Hindlimb muscle (tissue), 1 donor: ENCODE results near the gene GREB1. TPM values are rescaled to one million over a fixed set of nuclear protein-coding genes. Genes with fewer than 3 reads are reported as not detected.
"Not testable (repeated sequence)": the region's sequence is repeated elsewhere in the genome, so short reads cannot be mapped to it uniquely, and the experiment has no call there.

Experiments
- DNase-seq: peaks from one replicate; pipeline ENCODE4 v3.0.0-alpha.2; 2013
- polyA plus RNA-seq: library from polyadenylated mRNA; unstranded; fragments of 120-200 nt; gene quantifications from one replicate; pipeline ENCODE4 v1.2.1, GENCODE V29; 2013; ENCODE audit not compliant: insufficient read length

Gene GREB1
- polyA plus RNA-seq, 1 donor, result 13.8 TPM

DNA sequence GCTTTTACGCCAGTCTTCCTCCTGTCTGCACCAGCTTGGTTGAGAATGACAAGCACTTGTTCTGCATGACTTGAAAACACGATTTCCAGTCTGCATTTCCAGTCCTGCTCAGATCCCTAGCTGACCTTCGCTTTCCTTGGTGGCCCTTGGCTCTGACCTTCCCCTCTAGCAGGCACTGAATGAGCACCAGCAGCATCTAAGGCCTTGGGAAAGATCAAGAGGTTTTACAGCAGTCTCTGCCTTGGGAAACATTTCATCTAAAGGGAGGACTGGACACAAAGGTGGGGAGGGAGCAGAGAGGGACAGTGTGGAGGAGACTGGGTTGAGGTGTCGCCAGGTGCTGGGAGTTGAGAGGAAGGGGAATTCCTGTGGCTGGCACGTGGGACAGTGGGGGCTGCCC lies 105.7 kb downstream of the GREB1 start:
- DNase-seq, result no peak

DNA sequence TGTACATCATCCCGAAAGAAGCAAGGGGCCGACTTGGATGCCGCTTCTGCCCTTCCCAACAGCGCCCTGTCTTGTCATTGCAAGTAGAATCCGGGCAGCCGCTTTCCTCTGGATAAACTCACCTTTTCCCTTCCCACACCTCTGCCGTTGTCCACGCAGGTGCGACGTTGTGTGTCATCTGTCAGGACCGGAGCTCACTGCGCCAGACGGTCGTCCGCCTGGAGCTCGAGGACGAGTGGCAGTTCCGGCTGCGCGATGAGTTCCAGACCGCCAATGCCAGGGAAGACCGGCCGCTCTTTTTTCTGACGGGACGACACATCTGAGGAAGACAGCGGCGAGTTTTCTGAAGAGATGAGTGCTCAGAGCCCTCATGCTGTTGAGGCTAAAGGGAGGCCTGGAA lies 106.3 kb downstream of the GREB1 start:
- no peak for DNase-seq

DNA sequence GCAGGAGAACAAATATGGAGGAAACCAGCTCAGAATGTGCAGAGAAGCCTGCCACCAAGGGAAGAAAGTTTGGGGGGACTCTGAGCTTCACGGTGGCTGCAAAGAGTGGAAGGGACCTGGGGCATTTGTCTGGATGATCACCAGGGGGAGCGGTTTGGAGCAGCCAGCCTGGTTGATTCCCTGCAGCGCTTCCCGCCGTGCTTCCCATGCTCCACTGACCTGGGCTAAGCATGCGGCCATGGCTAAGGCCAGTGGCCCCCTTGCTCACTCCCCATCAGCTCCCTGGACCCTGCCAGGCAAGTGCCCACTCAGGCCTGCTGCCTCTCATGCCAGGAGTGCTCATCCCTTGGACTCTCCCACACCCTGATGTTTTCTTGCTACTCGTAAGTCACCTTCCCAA lies 109.1 kb downstream of the GREB1 start:
- no peak for DNase-seq

DNA sequence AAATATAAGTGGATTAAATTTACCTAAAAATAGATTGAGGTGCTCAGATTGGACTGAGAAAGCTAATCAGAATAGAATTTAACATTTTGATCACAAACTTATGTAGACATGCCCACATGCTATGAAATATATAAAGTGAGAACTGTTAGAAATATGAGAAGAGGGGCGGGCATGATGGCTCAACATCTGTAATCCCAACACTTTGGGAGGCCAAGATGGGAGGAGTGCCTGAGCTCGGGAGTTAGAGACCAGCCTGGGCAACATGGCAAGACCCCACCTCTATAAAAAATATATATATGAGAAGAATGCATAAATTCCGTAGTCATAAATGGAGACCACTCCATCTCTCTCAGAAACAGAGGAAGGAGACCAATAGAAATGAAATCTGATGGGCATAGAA lies 110.4 kb downstream of the GREB1 start:
- DNase-seq, result no peak

DNA sequence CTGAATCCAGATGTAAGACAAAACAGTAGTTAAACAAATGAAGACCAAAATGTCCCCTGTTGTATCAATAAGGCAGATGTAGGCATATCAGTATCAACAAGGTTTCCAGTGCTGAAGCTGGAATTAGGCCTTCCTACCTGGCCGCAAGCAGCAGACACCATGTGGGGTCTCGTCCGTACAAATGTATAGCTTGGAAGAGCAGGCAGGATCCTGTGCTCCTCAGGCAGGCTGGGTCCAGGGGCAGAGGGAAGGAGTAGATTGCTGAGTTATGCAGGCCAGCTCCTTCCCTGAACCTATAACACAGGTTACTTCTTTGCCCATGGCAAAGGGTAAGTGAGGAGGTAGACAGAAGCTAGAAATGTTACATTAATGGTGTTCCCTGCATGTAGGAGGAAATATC lies 112.7 kb downstream of the GREB1 start:
- no peak for DNase-seq

DNA sequence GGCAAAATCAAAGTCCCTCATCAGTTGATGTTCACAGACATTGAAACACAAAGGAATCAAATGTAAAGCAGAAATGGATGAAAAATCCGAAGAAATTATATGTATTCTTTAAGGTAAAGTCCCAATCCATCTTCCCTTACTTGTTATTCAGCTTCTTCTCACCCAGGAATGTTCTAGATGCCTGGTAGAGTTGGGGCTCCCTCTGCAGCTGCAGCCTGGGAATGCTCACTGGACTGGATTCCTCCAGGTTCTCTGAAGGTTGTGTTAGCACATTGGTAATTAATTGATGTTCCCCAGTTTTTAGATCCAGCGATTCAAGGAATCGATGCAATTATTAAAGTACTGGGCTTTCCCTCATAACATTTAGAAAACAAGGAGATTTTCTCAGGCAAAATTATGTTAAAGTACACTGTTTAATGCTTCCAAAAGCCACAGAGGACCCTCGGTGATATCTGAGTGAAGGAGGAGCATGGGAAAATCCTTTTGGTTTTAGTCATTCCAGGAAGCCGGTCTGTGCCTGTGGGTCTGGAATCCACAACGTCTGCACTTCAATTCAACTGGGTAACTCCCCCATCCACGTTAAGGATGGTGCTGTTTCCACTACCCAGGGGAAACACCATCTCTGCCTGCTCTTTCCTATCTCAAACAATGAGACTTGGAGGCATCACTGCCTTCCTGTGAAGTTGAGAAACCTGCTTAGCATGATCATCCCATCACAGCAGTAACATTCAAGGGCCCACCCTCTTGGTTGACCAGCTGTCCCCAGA lies 114.2 kb downstream of the GREB1 start:
- no peak for DNase-seq

DNA sequence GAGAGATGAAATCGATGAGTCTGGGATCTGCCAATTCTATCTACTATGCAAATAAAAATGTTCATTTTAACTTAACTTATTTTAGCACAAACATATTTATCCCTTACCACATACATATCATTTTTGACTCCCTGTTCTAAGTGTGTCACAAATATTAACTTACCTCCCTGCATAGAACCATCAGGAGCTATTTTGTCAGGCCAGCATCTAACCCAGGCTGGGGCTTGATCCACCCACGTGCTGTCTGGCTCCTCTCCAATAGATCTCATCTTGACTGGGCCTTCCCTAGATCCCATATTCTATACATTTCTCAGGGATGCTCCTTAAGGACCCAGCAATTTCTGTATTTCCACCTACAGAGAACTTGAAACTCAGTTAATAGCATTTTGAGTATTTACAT lies 115.2 kb downstream of the GREB1 start:
- no peak for DNase-seq

DNA sequence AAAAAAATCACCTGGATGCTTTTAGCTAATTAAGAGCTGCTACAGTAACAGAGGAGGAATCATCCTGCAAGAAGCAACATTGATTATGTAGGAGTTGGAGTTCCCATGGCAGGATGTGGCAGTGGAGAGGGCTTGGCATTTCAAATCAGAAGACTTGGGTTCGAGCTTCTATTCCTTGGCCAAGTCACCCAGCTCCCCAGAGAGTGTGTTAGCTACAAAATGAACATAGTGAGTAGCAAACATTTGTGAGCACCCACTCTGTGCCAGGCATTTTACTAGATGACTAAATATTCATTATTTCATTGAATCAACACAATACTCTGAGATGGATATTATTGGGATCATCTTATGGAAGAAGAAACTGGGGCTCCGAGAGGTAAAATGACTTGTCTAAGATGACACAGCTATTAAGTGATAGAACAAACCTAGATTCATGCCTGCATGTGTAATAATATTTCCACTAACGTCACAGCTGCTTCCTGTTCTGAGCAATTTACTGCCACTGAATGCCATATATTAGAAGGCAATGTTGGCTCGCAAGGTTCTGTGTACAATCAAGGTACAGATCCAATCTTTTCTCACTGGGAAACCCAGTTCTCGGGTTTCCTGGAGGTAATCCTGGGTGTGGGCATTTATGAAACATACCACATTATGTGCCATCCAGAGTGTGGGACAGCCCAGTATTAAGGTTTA lies 118.2 kb downstream of the GREB1 start:
- DNase-seq, result no peak

DNA sequence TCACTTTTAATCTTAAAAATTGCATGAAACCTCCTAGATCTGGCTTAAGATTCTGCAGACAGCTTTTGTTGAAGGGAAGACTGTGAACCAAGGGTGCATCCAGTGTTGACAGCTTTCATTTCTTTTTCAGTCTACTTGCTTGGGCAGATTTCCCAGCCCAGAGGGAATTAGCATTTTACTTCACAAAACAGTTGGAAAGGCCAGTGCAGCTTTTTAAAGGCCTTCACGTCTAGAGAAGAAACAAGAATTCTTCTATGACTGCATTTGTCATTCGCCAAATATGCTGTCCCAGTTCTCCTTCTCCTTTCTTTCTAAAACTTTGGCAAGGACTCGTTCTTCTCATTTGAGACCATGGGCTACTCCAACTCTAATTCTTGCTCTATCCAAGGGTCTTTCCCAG lies 118.7 kb downstream of the GREB1 start:
- peak; percentile 7 for DNase-seq

DNA sequence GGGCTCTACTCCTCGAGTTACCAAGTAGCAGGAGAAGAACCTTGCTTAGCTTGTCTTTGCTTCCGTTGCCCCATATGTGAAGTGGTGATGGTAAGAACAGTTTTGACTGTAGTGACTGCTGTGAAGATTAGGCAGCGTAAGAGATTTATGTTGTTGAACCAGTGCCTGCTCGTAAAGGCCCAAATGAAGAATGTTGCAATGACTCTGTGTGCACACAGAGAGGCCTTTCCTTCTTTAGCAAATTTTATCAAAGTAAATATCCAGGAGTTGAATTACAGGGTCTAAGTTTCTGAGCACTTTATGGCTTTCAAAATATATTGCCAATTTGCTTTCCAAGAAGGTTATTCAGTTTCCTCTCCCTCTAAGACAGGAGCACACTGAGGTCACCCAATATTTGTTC lies 121.7 kb downstream of the GREB1 start:
- no peak for DNase-seq

DNA sequence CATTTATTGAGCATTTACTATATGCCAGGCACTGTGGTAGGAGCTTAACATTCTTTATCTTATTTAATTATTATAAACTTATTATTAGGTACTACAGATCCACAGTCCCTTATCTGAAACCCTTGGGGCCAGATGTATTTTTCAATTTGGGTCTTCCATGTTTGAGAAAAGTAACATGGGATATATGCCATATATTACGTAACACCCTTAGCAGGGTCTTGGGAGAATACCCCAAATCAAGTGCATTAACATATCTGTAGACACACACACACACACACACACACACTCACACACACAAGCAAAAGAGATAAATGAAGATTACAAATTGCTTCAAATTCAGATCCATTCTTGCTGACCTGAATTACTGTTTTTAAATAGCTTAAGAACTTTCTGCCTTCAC lies 122.4 kb downstream of the GREB1 start:
- DNase-seq, result no peak

DNA sequence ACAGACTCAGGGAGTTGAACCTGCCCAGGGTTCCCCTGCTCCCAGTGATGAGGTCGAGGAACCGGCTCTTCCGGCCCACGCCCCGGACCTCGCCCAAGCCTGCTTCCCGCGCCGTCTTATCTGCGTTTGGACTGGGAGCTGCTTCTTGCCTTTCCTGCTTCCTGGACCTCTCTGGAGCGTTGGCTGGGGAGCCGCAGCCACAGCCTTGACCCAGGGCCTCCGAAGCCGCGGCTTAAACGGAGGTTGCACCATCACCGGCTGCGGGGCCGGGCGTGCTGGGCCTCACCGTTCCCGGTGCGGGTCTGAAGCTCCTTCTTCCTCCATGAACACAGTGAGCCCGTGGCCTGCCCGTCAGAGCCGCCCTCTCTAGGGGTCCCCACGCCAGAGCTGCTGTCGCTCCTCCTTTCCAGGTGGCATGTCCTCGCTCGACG lies 122.8 kb downstream of the GREB1 start:
- no peak for DNase-seq

DNA sequence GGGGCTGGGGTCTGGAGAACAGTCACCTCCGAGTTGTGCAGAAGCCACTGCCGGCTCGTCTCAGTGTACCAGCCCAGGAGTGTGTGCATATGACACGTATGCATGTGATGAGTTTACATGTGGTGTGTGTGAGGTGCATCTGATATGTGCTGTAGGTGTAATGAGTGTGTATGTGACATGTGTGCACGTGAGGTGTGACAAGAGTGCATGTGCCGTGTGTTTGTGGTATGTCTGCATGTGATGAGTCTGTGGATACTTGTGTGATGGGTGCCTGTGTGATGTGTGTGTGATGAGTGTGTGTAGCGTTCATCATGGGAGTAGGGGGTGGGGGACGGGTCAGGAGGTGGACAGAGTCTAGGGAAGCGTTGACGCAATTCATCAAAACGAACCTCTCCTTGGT lies 123.3 kb downstream of the GREB1 start:
- DNase-seq, result no peak

DNA sequence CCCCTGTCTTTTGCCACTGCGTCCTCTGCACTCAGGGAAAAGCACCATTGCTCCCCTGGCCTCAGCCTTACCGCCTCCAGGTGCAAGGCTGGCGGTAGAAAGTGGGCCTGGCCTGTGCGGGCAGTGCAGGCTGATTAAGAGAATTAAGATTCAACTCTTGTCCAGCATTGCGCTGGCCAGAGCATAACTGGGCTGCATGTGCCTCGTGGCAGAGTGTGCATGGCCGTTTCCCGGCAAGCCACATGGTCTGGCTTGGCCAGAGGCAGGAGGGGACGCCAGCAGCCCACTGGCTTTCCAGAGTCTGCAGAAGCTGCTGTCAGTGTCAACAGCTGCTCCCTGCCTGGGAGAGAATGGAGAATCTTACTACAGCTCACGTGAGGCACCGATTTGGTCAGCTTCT lies 123.8 kb downstream of the GREB1 start:
- no peak for DNase-seq

DNA sequence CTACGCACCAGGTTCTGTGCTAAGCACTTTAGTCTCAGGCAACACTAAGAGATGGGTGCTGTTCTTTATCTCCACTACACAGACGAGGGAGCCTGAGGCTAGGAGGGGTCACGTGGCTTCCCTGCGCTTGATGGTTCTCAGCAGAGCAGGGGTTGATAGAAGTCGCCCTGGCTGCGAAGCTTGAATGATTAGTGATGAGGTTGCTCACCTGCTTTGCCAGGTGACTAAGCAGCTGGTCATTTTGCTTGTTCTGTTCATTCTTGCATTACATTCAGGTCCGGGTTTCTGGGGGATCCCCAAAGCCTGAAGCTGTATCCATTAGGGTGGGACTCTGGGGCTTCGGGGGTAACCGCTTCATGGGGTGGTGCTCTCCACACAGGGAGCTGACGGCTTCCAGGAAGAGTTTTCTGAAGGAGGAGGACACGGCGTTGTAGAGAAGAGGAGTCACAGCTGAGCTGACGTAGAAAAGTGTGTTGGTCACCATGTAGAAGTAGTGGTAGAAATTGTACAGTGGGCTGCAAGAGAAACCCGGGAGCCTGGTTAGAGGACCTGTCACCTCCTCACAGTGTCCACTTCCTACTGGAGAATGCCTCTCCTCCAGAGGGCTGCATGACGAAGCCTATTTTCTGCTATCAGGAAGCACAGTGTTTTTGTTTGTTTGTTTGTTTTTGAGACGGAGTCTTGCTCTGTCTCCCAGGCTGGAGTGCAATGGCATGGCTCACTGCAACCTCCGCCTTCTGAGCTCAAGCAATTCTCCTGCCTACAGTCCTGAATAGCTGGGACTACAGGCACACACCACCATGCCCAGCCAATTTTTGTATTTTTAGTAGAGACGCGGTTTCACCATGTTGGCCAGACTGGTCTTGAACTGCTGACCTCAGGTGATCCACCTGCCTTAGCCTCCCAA lies 124.6 kb downstream of the GREB1 start:
- no peak for DNase-seq

DNA sequence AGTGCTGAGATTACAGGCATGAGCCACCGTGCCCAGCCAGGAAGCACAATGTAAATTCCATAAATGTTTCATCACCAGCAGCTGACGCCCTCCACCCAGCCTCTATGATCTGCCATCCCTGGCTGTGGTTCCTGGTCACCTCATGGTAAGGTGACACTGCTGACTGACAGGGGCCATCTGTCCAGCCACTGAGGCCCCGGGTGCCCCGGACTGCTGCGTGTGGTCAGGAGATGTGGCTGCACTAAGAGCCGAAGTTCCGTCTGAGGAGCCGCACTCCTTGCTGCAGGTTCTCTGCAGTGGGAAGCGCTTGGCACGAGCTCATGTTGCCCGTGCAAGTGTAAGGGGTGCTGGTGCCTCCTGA lies 125.2 kb downstream of the GREB1 start:
- DNase-seq, result no peak

DNA sequence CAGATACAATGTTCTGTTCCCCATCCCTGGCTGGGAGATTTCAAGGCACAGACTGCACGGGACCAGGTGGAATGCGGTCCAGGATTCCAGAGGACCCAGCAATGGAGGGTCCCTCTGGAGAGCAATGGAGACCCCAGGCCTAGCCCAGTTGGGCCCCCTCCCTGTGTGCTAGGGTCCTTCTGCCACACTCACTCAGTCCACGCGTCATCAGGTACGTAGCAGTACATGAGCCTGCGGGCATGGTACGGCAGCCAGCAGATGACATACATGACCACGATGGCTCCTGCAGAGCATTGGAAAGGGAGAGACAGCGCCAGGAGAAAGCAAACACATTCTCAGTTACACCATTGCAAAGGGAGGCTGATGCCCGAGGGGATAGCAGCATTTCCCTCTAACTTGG lies 126.0 kb downstream of the GREB1 start:
- DNase-seq, result no peak

DNA sequence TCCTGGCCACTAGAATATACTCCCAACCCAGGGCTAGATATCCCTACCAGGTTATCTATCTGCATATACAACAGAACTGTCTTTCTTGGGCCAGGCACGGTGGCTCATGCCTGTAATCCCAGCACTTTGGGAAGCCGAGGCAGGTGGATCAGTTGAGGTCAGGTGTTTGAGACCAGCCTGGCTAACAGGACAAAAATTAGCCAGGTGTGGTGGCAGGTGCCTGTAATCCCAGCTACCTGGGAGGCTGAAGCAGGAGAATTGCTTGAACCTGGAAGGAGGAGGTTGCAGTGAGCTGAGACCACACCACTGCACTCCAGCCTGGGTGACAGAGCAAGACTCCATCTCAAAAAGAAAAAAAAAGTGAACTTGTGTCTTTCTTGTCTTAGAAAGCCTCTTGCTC lies 126.6 kb downstream of the GREB1 start:
- not testable (repeated sequence) for DNase-seq

DNA sequence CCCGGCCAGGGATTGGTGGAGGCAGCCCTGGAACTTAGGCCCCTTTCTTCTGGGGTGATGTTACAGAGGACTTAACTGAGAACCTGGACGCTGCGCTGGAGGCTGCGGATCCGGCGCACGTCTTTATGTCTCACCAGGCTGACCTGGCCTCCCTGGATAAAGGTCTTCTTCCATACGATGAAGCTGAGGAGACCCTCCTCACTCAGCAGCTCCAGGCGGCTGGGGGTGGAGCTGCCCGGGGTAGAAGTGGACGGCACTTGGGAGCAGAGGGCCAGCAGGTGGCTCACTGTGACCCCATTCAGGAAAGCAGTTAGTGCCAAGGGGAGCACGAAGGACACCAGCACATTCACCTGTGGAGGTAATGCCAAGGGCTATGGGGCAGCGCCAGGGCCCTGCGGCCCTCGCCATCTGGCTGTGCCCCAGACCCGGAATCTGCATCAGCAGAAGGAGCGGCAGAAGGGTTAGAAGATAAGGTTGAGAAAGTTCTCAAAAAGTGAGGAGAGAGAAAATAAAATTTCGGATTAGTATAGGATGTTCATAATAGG lies 128.1 kb downstream of the GREB1 start:
- no peak for DNase-seq

DNA sequence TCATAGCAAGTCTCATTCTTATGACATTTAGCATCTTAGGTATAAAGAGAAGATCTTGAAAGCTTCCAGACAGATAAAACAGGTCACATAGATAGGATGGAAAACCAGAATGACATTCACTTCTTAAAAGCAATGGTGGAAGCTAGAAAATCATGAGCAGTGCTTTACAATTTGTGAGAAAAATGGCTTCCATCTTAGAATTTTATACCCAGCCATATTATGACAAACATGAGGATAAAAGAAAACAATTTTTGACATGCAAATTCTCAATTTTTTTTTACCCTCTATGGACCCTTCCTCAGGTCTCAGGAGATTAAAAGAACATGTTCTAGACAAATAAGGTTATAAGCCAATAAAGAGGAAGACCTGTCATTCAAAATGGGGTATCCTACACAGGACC lies 129.0 kb downstream of the GREB1 start:
- no peak for DNase-seq

DNA sequence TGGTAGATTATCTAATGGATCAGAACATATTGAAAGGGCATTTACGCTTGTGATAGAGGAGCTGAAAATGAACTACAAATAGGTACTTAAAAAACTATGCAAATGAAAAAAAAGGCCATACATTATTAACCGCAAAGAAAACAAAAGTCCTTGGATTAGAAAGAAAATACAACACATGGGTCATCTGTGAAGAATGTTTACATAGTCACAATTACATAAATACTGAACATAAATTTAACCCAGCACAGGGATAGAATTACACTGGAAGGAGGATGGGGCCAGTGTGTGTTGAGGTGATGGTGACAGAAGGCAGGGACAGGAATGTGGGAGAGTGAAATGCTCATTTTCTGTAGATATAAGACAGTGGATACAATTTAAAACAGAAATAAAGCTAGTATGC lies 129.6 kb downstream of the GREB1 start:
- DNase-seq, result no peak

DNA sequence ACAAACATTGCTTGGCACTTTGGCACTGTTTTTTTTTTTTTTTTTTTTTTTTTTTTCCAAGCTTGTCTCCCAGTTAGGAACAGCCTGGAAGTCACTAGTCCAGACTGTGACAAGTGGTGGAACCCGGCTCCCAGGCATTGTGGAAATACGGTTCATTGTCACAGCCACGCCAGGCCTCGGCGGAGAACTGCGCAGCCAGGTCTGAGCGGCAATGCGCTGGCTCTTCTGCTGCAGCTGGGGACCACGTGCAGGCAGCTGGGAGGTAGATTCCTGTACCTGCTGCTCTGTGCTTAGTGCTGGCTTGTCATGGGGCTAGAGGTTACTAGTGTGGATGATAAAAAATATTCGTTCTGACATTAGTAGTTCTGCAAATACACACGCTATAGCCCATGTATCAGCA lies 131.2 kb downstream of the GREB1 start:
- DNase-seq, result no peak
